Skin of body (tissue), 2 donors: ENCODE measurements around the gene KRTAP4-8. TPM values are rescaled to one million over a fixed set of nuclear protein-coding genes. Genes with fewer than 3 reads are reported as not detected.
"Not testable (repeated sequence)": the region's sequence is repeated elsewhere in the genome, so short reads cannot be mapped to it uniquely, and the experiment has no call there.

ENCODE experiments used
- DNase-seq: peaks from one replicate; lab custom pipeline; 2025; lab: John Stamatoyannopoulos, UW
- total RNA-seq: library from RNA; depleted of rRNA; stranded (reverse); fragments of >200 nt; gene quantifications from one replicate; pipeline ENCODE4 v1.2.3, GENCODE V29; 2014

Gene KRTAP4-8
- total RNA-seq = 3.1 TPM

- DNase-seq = no peak
Observed at GRCh38 chr17:41098042-41098441, at the start of gene KRTAP4-8. Gene KRTAP4-8, minus strand, starts transcription at chr17:41098142. Its CDS starts 58 bp downstream, at chr17:41098084.

GRCh38 chr17:41145261-41145660 is 47.3 kb upstream of the KRTAP4-8 start:
- no peak for DNase-seq

GRCh38 chr17:41144846-41145245 is 46.9 kb upstream of the KRTAP4-8 start:
- DNase-seq = no peak

GRCh38 chr17:41141361-41141760 is 43.4 kb upstream of the KRTAP4-8 start:
- no peak for DNase-seq

GRCh38 chr17:41140360-41141131 is 42.6 kb upstream of the KRTAP4-8 start, which contains the start of gene KRTAP4-6:
Gene KRTAP4-6, minus strand, starts transcription at chr17:41140544. Its CDS starts 57 bp downstream, at chr17:41140487.
- no peak for DNase-seq

- DNase-seq = not testable (repeated sequence)
Observed at GRCh38 chr17:41139865-41140264, 41.9 kb upstream of the KRTAP4-8 start.

GRCh38 chr17:41133880-41134735 is 36.2 kb upstream of the KRTAP4-8 start:
- no peak for DNase-seq

GRCh38 chr17:41131979-41132378 is 34.0 kb upstream of the KRTAP4-8 start:
- no peak for DNase-seq

GRCh38 chr17:41127371-41127770 is 29.4 kb upstream of the KRTAP4-8 start:
- DNase-seq = no peak

GRCh38 chr17:41126412-41126811 is 28.5 kb upstream of the KRTAP4-8 start:
- DNase-seq = no peak

GRCh38 chr17:41125064-41125463 is 27.1 kb upstream of the KRTAP4-8 start:
- no peak for DNase-seq

- not testable (repeated sequence) for DNase-seq
Observed at GRCh38 chr17:41123991-41124371, 26.0 kb upstream of the KRTAP4-8 start, which contains the start of gene KRTAP4-12. Gene KRTAP4-12, minus strand, starts transcription at chr17:41124182. Its CDS starts 60 bp downstream, at chr17:41124122.

- DNase-seq = not testable (repeated sequence)
Observed at GRCh38 chr17:41123292-41123990, 25.5 kb upstream of the KRTAP4-8 start.

GRCh38 chr17:41121742-41122141 is 23.8 kb upstream of the KRTAP4-8 start:
- no peak for DNase-seq

- DNase-seq = not testable (repeated sequence)
Observed at GRCh38 chr17:41119696-41120690, 22.1 kb upstream of the KRTAP4-8 start.

- DNase-seq = no peak
Observed at GRCh38 chr17:41118721-41119120, 20.8 kb upstream of the KRTAP4-8 start.

- not testable (repeated sequence) for DNase-seq
Observed at GRCh38 chr17:41117846-41118386, 20.0 kb upstream of the KRTAP4-8 start, which contains the start of gene KRTAP4-11. Gene KRTAP4-11, minus strand, starts transcription at chr17:41118373. Its CDS starts 58 bp downstream, at chr17:41118315.

GRCh38 chr17:41116297-41116696 is 18.4 kb upstream of the KRTAP4-8 start:
- no peak for DNase-seq

GRCh38 chr17:41111151-41111885 is 13.4 kb upstream of the KRTAP4-8 start:
- DNase-seq = no peak
